Omental fat pad (tissue), 4 donors: ENCODE results near the gene ECM2. TPM values are rescaled to one million over a fixed set of nuclear protein-coding genes. Genes with fewer than 3 reads are reported as not detected.

Experiments
- ATAC-seq: fragments of 150-250 bp; one replicate; pipeline ENCODE4 v1.9.1; 2016; ENCODE audit warnings: mild to moderate bottlenecking, moderate library complexity; ENCODE audit not compliant: low FRiP score
- DNase-seq: peaks from one replicate; pipeline ENCODE4 v3.0.0-alpha.2; 2019; ENCODE audit warnings: low spot score
- total RNA-seq, 4 donors: library from RNA; depleted of rRNA; stranded (reverse); fragments of >200 nt; gene quantifications; one replicate each; pipeline ENCODE4 v1.1.0, GENCODE V29; 2016
- TF ChIP-seq, protein P1 (sequence below), 3 donors: fragments of 450-650 bp; IDR thresholded peaks; one replicate each; pipeline ENCODE4 v1.5.1; 2016 to 2017; ENCODE audit warnings: antibody characterized with exemption in 3 of 3, mild to moderate bottlenecking in 3 of 3, moderate library complexity in 2 of 3

Gene ECM2
- total RNA-seq, 4 donors from 2014 or later = 45.6 to 80.6 (median 54.1) TPM

DNA sequence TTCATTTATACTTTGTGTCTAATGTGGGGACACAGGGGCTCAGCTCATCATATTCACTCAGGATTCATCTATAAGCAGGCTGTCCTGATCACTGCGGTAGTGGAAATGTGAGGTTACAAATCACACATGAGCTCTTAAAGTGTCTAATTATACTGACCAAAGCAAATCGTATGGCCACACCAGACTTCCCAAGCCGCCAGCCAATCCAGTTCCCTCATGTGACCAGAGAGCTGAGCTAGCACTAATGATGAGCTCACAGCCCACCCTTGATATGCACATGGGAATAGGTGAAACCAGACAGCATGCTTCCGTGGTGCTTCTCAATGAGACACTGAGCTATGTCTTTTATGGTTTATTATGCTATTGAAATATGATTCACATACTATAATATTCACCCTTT lies 17.6 kb downstream of the ECM2 start:
- TF ChIP-seq, protein P1, sequence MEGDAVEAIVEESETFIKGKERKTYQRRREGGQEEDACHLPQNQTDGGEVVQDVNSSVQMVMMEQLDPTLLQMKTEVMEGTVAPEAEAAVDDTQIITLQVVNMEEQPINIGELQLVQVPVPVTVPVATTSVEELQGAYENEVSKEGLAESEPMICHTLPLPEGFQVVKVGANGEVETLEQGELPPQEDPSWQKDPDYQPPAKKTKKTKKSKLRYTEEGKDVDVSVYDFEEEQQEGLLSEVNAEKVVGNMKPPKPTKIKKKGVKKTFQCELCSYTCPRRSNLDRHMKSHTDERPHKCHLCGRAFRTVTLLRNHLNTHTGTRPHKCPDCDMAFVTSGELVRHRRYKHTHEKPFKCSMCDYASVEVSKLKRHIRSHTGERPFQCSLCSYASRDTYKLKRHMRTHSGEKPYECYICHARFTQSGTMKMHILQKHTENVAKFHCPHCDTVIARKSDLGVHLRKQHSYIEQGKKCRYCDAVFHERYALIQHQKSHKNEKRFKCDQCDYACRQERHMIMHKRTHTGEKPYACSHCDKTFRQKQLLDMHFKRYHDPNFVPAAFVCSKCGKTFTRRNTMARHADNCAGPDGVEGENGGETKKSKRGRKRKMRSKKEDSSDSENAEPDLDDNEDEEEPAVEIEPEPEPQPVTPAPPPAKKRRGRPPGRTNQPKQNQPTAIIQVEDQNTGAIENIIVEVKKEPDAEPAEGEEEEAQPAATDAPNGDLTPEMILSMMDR (IDR thresholded peaks at IDR 0.05) = no peak
- DNase-seq (no peak), ATAC-seq (no peak)

- TF ChIP-seq, protein P1 (IDR thresholded peaks at IDR 0.05) = no peak
- ATAC-seq = no peak
- no peak for DNase-seq
Observed at GRCh38 chr9:92517046-92517445, 18.7 kb downstream of the ECM2 start.

DNA sequence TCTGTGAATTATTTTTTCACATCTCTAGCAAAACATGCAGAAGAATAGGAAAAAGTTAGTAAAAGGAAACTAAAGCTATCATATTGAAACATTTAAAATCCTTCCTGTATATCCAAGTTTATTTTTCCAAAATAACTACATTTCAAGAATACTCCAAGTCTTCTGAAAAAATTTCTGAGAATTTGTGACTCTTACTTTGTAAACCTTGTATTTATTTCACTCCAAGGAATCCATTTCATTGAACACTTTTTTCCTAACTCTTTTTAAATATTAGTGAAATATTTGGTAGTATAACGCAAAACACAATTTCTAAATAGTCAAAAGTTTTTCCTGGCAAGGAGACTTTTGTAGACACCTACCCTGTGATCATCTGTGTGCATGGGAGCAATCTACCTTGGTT lies 19.3 kb downstream of the ECM2 start:
- TF ChIP-seq, protein P1 (IDR thresholded peaks at IDR 0.05) = no peak
- ATAC-seq (no peak), DNase-seq (no peak)

DNA sequence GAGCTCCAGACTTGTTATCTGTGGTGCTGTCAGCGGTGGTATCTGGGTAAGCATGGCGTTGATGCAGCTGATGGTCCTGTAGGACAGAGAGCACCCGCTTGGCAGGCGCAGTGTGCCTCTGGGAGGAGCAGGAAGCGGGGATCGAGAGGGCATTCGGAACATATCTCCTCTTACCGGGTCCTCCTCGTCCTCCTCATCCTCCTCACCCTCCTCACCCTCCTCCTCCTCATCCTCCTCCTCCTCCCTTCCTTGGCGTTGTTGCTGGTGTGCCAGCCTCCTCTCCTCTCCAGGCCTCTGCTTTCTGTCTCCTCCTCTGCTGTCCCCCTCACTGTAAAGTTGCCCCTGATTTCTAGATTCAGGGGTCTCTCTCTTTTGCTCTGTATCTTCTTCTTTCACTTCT lies 21.2 kb downstream of the ECM2 start:
- TF ChIP-seq, protein P1 (IDR thresholded peaks at IDR 0.05) = no peak
- ATAC-seq (no peak), DNase-seq (no peak)

- TF ChIP-seq, protein P1 (IDR thresholded peaks at IDR 0.05) = no peak
- ATAC-seq (no peak), DNase-seq (no peak)
Observed at GRCh38 chr9:92513349-92513748, 22.4 kb downstream of the ECM2 start.

DNA sequence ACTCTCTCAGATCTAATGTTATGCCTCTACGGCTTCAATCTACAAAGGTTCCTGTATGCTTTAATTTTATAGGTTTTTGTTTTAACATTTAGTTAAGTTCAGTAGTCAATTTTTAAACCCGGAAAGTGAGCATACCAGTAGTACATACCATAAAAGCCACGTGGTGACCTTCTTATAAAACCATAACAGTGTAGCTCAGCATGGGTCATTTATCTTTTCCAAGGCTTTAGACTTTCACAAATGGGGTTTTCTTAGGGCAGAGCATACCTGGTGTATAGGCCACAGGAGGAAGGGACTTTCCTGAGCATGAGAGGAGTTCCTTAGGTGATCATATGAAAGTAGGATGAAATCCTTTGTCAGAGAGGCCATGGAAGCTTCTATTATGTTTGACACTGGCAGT lies 23.2 kb downstream of the ECM2 start:
- DNase-seq (no peak), ATAC-seq (no peak)
- TF ChIP-seq, protein P1 (IDR thresholded peaks at IDR 0.05) = no peak

DNA sequence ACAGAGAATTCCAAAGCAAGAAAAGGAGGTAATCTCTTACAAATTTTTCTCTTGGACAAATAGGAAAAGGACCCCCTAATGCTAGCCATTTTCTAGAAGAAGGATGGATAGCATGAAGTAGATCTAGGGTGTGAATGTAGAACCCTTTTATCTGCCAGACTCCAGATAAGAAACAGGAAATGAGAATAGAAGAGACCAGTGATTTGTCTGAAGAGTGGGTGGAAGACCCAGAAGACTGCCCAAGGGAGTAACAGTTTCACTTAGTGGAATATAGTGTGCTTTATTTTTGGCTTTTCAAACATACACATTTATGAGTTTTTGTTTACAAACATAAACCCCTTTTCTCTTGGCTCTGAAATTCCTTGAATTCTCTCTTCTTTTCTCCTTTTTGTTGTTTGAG lies 25.0 kb downstream of the ECM2 start:
- ATAC-seq = no peak
- TF ChIP-seq, protein P1 (IDR thresholded peaks at IDR 0.05) = no peak

More for the DNA sequence above, 25.0 kb downstream of the ECM2 start:
- no peak for DNase-seq
